Endothelial cell of hepatic sinusoid (primary cell): ENCODE data around the gene SYT17.

Source experiments
- in situ Hi-C: cut with HindIII; loops from 2 replicates; pipeline ENCODE4 v1.10.0; 2017; ENCODE audit warnings: low sequenced_read_pairs

The SYT17 gene

GRCh38 chr16:19167710-19168370 lies at the start of gene SYT17:
TSS of gene SYT17 (plus strand) at chr16:19168240. CDS start at chr16:19168647, 407 bp downstream.
- in situ Hi-C loops: no loop called here

GRCh38 chr16:19118938-19119431 lies 49.1 kb upstream of the SYT17 start:
- in situ Hi-C loops: loop anchor here (5.0 kb wide), 1 partner anchor 398 kb away; no protein-coding TSS in a partner anchor

GRCh38 chr16:19119564-19119963 lies 48.5 kb upstream of the SYT17 start:
- in situ Hi-C loops: loop anchor here (5.0 kb wide), 1 partner anchor 398 kb away; no protein-coding TSS in a partner anchor

- in situ Hi-C loops: no loop called here
Measured at GRCh38 chr16:19123535-19124178, 44.4 kb upstream of the SYT17 start.

GRCh38 chr16:19126300-19126699 lies 41.7 kb upstream of the SYT17 start:
- in situ Hi-C loops: no loop called here

GRCh38 chr16:19127205-19127604 lies 40.8 kb upstream of the SYT17 start:
- in situ Hi-C loops: no loop called here

- in situ Hi-C loops: no loop called here
Measured at GRCh38 chr16:19127674-19128131, 40.3 kb upstream of the SYT17 start.

GRCh38 chr16:19128454-19129200 lies 39.4 kb upstream of the SYT17 start:
- in situ Hi-C loops: no loop called here

GRCh38 chr16:19130385-19130784 lies 37.7 kb upstream of the SYT17 start:
- in situ Hi-C loops: no loop called here

GRCh38 chr16:19130852-19131824 lies 36.9 kb upstream of the SYT17 start:
- in situ Hi-C loops: no loop called here

GRCh38 chr16:19131825-19132218 lies 36.2 kb upstream of the SYT17 start:
- in situ Hi-C loops: no loop called here

- in situ Hi-C loops: no loop called here
Measured at GRCh38 chr16:19132255-19132654, 35.8 kb upstream of the SYT17 start.

- in situ Hi-C loops: no loop called here
Measured at GRCh38 chr16:19132898-19133297, 35.1 kb upstream of the SYT17 start.

- in situ Hi-C loops: no loop called here
Measured at GRCh38 chr16:19133600-19133999, 34.4 kb upstream of the SYT17 start.

- in situ Hi-C loops: no loop called here
Measured at GRCh38 chr16:19135201-19135842, 32.7 kb upstream of the SYT17 start.

GRCh38 chr16:19135896-19136438 lies 32.1 kb upstream of the SYT17 start:
- in situ Hi-C loops: no loop called here

GRCh38 chr16:19136549-19137196 lies 31.4 kb upstream of the SYT17 start:
- in situ Hi-C loops: no loop called here

- in situ Hi-C loops: no loop called here
Measured at GRCh38 chr16:19137201-19138128, 30.6 kb upstream of the SYT17 start.
